GM12864 (cell line): ENCODE measurements around the gene MLXIPL.
"Not testable (repeated sequence)": the region's sequence is repeated elsewhere in the genome, so short reads cannot be mapped to it uniquely, and the experiment has no call there.

ENCODE experiments used
- DNase-seq: peaks from one replicate; pipeline ENCODE4 v3.0.0-alpha.2; 2011; ENCODE audit warnings: low read depth
- H3K4me3 ChIP-seq: 2 replicates; pipeline ENCODE4 v1.5.1; 2011; ENCODE audit warnings: mild to moderate bottlenecking, low read depth, low read length, control low read depth
- TF ChIP-seq, protein P1 (sequence below): IDR thresholded peaks from 2 replicates; pipeline ENCODE4 v1.5.1; 2011; ENCODE audit warnings: low read depth, mild to moderate bottlenecking, moderate library complexity, low read length, control low read depth, inconsistent platforms; ENCODE audit errors: missing control alignments

The MLXIPL gene

DNA sequence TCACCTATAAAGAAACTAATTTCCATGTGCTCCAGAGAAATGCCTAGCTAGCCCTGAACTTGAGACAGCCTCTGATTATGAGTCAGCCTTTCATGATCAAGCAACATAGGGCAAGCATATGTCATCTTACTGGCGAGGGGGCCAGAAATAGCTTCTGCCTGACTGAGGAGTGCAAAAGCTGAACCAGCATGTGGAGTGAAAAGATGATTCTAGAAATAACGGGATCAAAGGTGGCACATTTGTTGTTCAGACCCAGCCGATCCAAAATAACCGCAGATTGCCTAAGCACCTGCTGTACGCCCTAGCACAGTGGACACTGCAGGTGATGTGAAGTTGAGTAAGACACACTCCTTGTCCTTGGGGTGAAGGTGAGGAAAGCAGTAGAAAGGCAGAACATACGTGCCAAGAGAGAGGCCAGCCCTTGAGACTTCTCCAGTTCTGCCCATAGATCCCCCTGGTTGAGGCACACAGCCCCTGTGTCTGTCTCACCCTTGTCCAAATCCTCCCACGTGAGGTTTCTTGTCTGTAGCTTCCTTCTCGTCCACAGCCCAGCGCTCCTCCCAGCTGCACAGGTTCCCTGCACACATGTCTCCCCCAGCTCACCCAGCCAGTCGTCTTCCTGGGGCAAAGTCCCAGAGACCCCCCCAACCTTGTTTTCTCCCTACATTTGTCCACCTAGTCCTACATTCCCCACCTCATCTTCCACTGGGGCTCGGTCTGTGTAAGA lies 64.0 kb downstream of the MLXIPL start:
- TF ChIP-seq, protein P1, sequence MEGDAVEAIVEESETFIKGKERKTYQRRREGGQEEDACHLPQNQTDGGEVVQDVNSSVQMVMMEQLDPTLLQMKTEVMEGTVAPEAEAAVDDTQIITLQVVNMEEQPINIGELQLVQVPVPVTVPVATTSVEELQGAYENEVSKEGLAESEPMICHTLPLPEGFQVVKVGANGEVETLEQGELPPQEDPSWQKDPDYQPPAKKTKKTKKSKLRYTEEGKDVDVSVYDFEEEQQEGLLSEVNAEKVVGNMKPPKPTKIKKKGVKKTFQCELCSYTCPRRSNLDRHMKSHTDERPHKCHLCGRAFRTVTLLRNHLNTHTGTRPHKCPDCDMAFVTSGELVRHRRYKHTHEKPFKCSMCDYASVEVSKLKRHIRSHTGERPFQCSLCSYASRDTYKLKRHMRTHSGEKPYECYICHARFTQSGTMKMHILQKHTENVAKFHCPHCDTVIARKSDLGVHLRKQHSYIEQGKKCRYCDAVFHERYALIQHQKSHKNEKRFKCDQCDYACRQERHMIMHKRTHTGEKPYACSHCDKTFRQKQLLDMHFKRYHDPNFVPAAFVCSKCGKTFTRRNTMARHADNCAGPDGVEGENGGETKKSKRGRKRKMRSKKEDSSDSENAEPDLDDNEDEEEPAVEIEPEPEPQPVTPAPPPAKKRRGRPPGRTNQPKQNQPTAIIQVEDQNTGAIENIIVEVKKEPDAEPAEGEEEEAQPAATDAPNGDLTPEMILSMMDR, result no peak
- H3K4me3 ChIP-seq, result no peak overlapping the region
- no peak for DNase-seq

DNA sequence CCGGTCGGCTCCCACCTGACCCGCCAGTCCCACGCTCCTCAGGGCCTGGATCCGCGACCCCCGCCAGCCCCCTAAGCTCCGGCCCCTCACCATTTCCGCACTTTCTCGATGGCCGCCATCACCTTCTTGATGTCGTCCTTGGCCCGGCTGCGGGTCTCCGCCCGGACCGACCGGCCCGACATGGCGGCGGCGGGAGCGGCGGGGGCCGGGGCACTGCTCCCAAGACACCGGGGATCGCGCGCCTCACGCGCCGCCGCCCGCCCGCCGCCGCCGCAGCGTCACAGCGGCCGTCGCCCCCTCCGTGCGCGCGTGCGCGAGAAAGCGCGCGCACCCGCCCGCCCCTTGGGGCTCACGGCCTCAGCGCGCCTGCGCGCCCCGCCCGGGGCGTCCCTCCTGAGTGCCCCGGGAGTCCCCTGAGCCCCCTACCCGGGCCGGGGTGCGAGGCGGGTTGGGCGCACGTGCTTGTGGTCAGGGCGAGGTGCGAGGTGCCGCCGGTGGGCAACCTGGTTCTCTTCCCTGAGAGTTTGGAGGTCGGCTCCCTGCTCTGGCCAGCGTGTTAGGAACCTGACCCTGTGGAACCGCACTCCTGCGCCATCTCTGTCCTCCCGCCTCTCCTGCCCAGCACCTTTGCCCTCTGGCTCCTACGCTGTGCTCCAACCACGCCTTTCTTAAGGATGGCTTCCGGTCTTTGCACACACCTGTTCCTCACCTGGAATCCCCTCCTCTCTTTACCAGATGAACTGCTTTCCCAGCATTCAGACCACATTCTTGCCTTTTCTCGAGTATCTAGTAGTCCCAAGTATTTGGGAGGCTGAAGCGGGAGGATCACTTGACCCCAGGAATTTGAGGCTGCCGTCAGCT lies 66.7 kb downstream of the MLXIPL start, which contains the start of gene BCL7B:
BCL7B (minus strand) TSS at position 294 of the 861 bp plus-strand sequence; CDS start at position 182, 112 bp downstream.
- TF ChIP-seq, protein P1, result no peak
- DNase-seq, result no peak
- peak within 1 kb of the TSS; percentile 87 for H3K4me3 ChIP-seq

DNA sequence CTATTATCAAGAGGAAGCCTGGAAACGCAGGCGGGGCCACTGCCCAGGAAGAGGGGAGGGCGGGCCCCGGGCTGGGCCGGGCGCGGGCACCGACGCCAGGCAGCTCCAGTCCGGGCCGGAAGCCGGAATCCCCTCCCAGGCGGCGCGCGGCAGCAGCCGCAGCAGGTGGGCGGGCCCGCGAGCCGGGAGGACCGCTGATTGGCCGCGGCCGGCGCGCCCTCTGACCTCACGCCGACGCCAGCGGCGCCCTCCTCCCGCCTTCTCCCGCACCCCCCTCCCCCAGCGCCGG lies 67.3 kb downstream of the MLXIPL start:
- TF ChIP-seq, protein P1, result no peak
- H3K4me3 ChIP-seq, result peak overlapping the region; percentile 87
- peak; percentile 62 for DNase-seq

DNA sequence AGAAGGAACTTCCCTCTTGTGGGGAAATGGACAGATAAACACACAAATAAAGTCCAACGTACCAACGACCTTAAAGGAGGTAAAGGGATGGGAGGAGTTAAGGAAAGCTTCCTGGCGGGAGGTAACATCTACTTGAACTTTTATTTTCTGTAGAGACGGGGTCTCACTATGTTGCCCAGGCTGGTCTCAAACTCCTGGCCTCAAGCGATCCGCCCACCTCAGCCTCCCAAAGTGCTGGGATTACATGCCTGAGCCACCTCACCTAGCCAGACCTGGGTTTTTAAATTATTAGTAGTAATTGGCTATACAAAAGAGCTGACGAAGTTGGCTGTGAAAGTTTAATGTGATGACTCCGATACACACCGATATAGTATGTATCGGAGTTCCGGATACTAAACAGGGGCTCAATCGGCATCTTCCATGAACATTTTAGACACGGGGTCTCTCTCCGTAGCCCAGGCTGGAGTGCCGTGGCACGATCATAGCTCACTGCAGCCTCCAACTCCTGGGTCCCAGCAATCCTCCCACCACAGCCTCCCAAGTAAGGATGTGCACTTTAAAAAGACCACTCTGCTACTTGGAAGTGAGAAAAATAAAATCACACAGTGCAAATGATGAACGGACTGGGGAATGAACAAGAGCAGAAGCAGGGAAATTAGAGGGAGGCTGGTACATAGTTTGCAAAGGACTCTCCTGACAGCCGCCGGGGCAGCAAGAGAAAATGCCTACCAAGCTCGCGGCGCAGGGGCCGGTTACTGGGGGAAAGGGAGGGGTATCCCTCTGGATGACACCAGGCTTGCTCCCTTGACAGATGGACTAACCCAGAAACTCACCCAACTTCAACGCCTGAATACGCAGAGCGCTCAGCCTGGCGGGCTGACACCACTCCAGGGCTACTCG lies 67.9 kb downstream of the MLXIPL start:
- TF ChIP-seq, protein P1, result no peak
- H3K4me3 ChIP-seq, result peak overlapping the region; percentile 87
- no peak for DNase-seq

DNA sequence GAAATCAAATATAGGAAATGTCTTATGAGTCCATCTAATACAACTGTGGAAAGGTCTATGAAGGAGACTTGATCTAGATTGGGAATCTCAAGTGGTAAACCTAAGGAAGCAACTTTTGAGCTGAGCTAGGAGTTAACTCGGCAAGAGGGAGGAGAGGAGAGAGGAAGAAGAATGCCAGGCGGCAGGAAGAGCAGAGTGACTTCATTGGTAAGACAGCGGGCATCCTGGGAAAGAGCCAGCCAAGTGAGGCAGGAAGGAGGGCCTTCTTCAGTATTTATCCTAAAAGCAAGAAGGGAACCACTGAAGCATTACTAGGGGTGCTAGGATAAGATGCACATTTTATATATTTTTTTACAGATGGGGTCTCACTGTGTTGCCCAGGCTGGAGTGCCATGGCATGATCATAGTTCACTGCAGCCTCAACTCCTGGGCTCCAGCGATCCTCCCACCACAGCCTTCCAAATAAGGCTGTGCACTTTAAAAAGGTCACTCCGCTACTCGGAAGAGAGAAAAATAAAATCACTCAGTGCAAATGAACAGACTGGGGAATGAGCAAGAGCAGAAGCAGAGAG lies 68.8 kb downstream of the MLXIPL start:
- DNase-seq, result no peak
- no peak overlapping the region; the same call in 1 of the 2 replicates for H3K4me3 ChIP-seq
- TF ChIP-seq, protein P1, result no peak

DNA sequence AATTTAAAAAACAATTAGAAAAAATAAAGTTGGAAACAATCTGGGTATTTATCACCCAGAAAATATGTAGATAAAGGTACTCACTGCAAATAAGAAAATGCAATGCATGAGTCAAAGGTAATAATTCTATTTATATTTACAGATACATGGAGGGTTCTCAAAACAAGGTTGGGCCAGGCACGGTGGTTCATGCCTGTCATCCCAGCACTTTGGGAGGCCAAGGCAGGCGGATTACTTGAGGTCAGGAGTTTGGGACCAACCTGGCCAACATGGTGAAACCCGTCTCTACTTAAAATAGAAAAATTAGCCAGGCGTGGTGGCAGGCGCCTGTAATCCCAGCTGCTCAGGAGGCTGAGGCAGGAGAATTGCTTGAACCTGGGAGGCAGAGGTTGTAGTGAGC lies 74.2 kb downstream of the MLXIPL start:
- not testable (repeated sequence) for H3K4me3 ChIP-seq, DNase-seq
